ENCODE data around the gene RPP30. TPM values are rescaled to one million over a fixed set of nuclear protein-coding genes. Genes with fewer than 3 reads are reported as not detected.
"Not testable (repeated sequence)": the region's sequence is repeated elsewhere in the genome, so short reads cannot be mapped to it uniquely, and the experiment has no call there.

The RPP30 gene
- polyA plus RNA-seq, 3 donors = 51.9 to 53.3 (median 53.0) TPM

GRCh38 chr10:90935581-90936275 is 64.0 kb downstream of the RPP30 start:
- DNase-seq = no peak

- no peak for DNase-seq
These were observed 64.5 kb downstream of the RPP30 start for GRCh38 chr10:90936276-90936659.

DNA sequence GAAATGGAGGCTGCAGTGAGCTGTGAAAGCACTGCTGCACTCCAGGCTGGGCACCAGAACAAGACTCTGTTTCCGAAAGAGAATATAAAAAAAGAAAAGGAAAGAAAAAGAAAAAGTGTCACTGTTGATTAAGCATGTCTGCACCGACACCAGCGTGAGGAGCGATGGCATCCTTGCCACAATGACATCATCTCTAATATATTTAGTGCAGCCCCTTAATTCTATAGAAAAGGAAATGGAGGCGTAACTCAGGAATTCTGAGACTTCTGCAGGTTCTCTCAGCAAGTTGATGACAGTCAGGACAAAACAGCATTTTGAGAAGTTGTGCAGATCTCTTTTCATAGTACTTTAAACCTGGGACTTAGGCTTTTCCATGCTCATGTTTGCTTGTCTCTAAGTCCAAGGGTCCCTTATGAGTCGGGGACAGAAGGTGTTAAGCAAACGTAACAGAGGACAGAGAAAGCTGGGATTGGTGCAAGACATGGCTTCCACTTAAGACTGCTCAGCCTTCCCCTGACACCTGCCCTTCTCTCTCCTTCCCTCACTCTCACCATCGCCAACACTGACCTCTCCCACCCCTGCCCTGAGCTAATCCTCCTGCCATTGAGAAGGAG is 66.0 kb downstream of the RPP30 start:
- DNase-seq = no peak

DNA sequence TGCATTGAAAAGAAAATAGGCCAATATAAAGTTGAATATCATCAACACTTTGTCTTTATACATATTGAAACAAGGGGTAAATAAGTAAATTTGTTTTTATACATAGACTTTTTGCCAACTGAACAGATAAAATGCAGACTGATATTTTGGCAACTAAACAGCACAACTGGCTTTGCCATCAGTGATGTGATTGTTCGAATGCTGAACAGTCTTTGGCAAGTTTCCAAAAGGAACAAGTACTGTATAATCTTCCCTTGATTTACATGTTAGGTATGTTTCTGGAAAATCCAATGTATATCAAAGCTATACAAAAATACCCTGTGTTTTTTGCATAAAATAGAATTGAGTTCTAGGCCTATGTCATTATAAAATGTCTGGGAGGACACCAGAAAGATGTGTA is 67.3 kb downstream of the RPP30 start:
- DNase-seq = no peak

- DNase-seq = no peak
These were observed 67.9 kb downstream of the RPP30 start for GRCh38 chr10:90939648-90940047.

GRCh38 chr10:90942980-90943379 is 71.2 kb downstream of the RPP30 start:
- DNase-seq = not testable (repeated sequence)

- DNase-seq = no peak
These were observed 73.0 kb downstream of the RPP30 start for GRCh38 chr10:90944749-90945148.

- no peak for DNase-seq
These were observed 73.8 kb downstream of the RPP30 start for GRCh38 chr10:90945491-90946070.

GRCh38 chr10:90947030-90947960 is 75.5 kb downstream of the RPP30 start:
- no peak for DNase-seq

Other genes with a start within 250 kb of the RPP30 start
- gene HTR7, start 13.9 kb upstream of the RPP30 start, polyA plus RNA-seq (ENCODE audit: insufficient read length in 3 of 3) = under 1 TPM; 0.16 to 0.40 (median 0.33) TPM
- 1 to 10 TPM in 1 of 3 donors, under 1 TPM in 2; 0.81 to 1.5 (median 0.91) TPM for gene ANKRD1, start 49.1 kb downstream of the RPP30 start, polyA plus RNA-seq (ENCODE audit: insufficient read length in 3 of 3)

All from renal pelvis (tissue), 4 donors.